ENCODE data around the gene SOX5.

Gene SOX5

DNA sequence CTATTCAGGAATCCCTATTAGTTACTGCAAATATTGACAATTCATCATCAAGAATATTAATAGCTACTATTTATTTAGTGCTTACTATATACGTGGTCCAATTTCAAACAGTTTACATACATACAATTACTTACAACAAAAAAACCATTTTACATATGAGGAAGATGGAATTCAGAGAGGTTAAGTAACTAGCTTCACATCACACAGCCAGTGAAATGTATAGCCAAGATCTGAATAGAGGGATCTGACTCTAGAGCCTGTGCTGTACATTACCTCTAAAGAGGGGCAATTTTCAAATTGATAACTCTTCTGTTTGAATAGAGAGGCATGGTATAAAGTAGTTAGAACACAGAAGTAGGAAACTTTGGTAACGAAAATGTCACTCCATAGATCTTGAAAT lies 18.3 kb downstream of the SOX5 start:
- H3K4me3 Mint-ChIP-seq: no peak overlapping the region
- no peaks in the 10 kb centered on the region for H3K4me1 Mint-ChIP-seq
- ATAC-seq (no peak), DNase-seq (no peak)
- H3K9me3 Mint-ChIP-seq: no peaks in the 10 kb centered on the region
- H3K27ac Mint-ChIP-seq: no peak overlapping the region
- H3K27me3 Mint-ChIP-seq: no peaks in the 10 kb centered on the region

GRCh38 chr12:23930599-23930998 lies 18.9 kb downstream of the SOX5 start:
- ATAC-seq (no peak), DNase-seq (no peak)
- H3K27me3 Mint-ChIP-seq: no peaks in the 10 kb centered on the region
- H3K9me3 Mint-ChIP-seq: no peaks in the 10 kb centered on the region
- H3K4me3 Mint-ChIP-seq: no peak overlapping the region
- H3K27ac Mint-ChIP-seq: no peak overlapping the region
- H3K4me1 Mint-ChIP-seq: no peaks in the 10 kb centered on the region

DNA sequence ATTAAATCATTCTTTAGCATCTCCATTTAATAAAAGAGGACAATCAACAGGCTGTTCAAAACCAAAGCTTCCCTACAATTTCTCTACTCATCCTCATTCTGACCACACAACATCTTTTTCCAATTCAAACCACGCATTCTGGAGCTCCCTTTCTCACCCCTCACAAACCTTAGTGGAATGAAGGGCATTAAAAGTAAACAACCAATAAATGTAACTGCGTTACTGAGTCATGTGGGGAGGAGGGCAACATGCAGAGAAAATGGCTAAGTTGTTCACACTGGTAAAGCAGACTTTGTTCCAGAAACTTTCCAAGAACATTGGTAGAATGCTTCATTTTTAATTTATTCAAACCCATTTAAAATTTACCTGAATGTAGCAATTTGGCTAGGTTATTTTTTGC lies 19.6 kb downstream of the SOX5 start:
- DNase-seq: no peak
- H3K27ac Mint-ChIP-seq: no peak overlapping the region
- H3K27me3 Mint-ChIP-seq: no peaks in the 10 kb centered on the region
- H3K9me3 Mint-ChIP-seq: no peaks in the 10 kb centered on the region
- H3K4me1 Mint-ChIP-seq: no peaks in the 10 kb centered on the region
- no peak overlapping the region for H3K4me3 Mint-ChIP-seq
- ATAC-seq: no peak

DNA sequence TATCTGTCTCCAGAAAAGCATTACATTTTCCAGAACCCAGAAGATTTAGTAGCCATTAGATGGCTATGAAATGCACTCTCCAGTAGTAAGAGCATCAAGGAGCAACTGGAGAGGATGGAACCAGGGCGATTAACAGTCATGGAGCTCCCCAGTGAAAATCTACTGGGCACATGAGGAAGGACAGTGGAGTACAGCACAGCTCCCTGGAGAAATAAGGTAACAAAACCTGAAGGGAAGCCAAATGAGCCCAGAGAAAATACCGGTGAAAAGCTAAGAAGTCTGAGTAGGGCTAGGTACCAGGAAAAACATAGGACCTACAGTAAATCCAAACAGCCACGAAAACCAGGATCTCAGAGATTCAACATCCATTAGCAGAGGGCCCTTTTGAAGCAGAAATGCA lies 21.6 kb downstream of the SOX5 start:
- H3K27me3 Mint-ChIP-seq: no peaks in the 10 kb centered on the region
- DNase-seq (no peak), ATAC-seq (no peak)
- H3K4me3 Mint-ChIP-seq: no peak overlapping the region
- H3K27ac Mint-ChIP-seq: no peak overlapping the region
- H3K4me1 Mint-ChIP-seq: no peaks in the 10 kb centered on the region
- H3K9me3 Mint-ChIP-seq: no peaks in the 10 kb centered on the region

DNA sequence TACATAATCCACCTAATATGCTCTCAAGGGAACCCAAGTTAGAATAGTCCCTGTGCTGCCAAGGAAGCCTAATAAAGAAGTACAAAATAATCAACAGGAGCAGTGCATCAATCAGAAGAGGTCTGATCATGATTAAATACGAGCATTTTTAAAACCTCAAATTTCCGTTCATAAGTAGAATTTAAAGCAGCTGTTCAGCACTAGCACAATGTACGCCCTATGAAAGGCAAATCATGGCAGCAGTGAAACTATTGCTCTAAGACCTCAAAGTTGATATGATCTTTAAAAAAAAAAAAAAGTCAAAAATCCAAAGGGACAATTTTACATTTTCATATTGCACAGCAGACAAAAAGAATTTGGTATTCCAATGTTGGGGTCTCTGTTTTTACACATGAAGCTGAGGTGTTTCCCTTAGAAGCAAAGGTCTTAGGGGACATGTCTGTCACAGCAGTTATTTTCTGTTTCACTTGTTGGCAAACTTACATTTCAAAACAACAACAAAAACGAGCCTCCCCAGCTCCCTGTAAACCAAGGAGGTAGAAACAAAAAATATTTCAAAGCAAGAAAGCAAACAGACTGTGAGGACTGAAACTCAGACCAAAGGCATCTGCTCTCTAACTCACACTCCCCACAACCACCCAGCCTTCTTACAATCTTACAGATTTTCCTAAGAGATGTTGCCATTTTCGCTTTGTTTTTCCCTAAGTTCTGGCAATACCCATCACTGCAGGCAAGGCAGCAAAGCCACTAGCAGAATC lies 28.2 kb downstream of the SOX5 start:
- no peaks in the 10 kb centered on the region for H3K4me1 Mint-ChIP-seq
- no peak for ATAC-seq

GRCh38 chr12:23911574-23911973 lies 37.9 kb downstream of the SOX5 start:
- H3K27me3 Mint-ChIP-seq: no peaks in the 10 kb centered on the region
- H3K4me3 Mint-ChIP-seq: no peak overlapping the region
- H3K9me3 Mint-ChIP-seq: peaks cover 0 to 4% of the 10 kb centered on the region in 2 donors
- DNase-seq (no peak), ATAC-seq (no peak)
- no peaks in the 10 kb centered on the region for H3K4me1 Mint-ChIP-seq
- no peak overlapping the region for H3K27ac Mint-ChIP-seq

More for the DNA sequence above, 28.2 kb downstream of the SOX5 start:
- no peaks in the 10 kb centered on the region for H3K9me3 Mint-ChIP-seq
- H3K4me3 Mint-ChIP-seq: no peak overlapping the region
- no peak overlapping the region for H3K27ac Mint-ChIP-seq
- H3K27me3 Mint-ChIP-seq: no peaks in the 10 kb centered on the region
- no peak for DNase-seq

DNA sequence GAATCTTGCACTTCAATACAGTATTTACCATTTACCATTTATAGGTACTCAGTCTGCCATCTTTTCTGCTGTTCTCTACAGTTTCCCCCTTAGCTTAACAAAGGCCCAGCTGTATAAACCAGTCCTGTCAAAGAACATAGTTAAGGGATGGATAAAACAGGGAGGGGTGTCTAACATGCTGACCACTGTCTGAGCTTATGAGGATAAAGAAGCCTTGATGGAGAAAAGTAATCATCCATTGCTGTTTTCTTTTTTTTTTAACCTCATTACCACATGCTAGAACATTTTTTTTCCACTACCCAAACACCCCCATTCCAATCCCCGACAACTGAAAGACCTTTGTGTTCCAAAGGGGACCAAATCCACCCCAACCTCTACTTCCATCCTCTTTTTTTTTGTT lies 39.9 kb downstream of the SOX5 start:
- H3K9me3 Mint-ChIP-seq: peaks cover 0 to 4% of the 10 kb centered on the region in 2 donors
- no peak for ATAC-seq
- DNase-seq: no peak
- no peak overlapping the region for H3K4me3 Mint-ChIP-seq
- H3K27me3 Mint-ChIP-seq: no peaks in the 10 kb centered on the region
- H3K4me1 Mint-ChIP-seq: no peaks in the 10 kb centered on the region
- H3K27ac Mint-ChIP-seq: no peak overlapping the region

- Mint-ChIP-seq H3K27me3 (no peaks in the 10 kb centered on the region), H3K4me3 (no peak overlapping the region), H3K4me1 (no peaks in the 10 kb centered on the region), H3K27ac (no peak overlapping the region), H3K9me3 (peaks cover 0 to 4% of the 10 kb centered on the region in 2 donors)
- ATAC-seq: no peak
- DNase-seq: no peak
Measured at GRCh38 chr12:23906329-23906728, 43.1 kb downstream of the SOX5 start.

- H3K27ac Mint-ChIP-seq: no peak overlapping the region
- ATAC-seq (no peak), DNase-seq (no peak)
- H3K4me1 Mint-ChIP-seq: no peaks in the 10 kb centered on the region
- no peaks in the 10 kb centered on the region for H3K27me3 Mint-ChIP-seq
- no peak overlapping the region for H3K4me3 Mint-ChIP-seq
- H3K9me3 Mint-ChIP-seq: no peaks in the 10 kb centered on the region
Measured at GRCh38 chr12:23899434-23899833, 50.0 kb downstream of the SOX5 start.

- no peak for DNase-seq
- H3K4me1 Mint-ChIP-seq: no peaks in the 10 kb centered on the region
- H3K4me3 Mint-ChIP-seq: no peak overlapping the region
- no peak overlapping the region for H3K27ac Mint-ChIP-seq
- H3K9me3 Mint-ChIP-seq: no peaks in the 10 kb centered on the region
- no peaks in the 10 kb centered on the region for H3K27me3 Mint-ChIP-seq
- ATAC-seq: no peak
Measured at GRCh38 chr12:23898121-23898520, 51.3 kb downstream of the SOX5 start.

GRCh38 chr12:23895792-23896218 lies 53.7 kb downstream of the SOX5 start:
- Mint-ChIP-seq H3K9me3 (no peaks in the 10 kb centered on the region), H3K27me3 (no peaks in the 10 kb centered on the region), H3K4me1 (no peaks in the 10 kb centered on the region), H3K27ac (no peak overlapping the region), H3K4me3 (no peak overlapping the region)
- DNase-seq: no peak
- no peak for ATAC-seq

DNA sequence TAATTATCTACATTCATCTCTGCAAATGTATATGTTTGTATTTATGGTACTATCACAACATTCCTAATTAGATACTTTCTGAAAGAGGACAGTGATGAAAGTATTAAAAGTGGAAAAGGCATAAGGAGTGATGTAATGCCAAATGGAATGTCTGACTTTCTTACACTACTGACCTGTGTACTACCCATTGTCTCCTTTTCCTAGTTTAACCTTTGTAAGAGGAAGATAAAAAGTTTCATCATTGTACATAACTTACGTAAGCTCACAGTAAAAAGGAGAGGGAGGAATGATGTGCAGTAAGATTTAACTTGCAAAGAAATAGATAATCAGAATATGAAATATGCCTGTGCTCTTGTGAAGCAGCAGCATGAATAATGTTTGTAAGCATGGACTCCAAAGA lies 55.9 kb downstream of the SOX5 start:
- no peaks in the 10 kb centered on the region for H3K9me3 Mint-ChIP-seq
- no peak for ATAC-seq

DNA sequence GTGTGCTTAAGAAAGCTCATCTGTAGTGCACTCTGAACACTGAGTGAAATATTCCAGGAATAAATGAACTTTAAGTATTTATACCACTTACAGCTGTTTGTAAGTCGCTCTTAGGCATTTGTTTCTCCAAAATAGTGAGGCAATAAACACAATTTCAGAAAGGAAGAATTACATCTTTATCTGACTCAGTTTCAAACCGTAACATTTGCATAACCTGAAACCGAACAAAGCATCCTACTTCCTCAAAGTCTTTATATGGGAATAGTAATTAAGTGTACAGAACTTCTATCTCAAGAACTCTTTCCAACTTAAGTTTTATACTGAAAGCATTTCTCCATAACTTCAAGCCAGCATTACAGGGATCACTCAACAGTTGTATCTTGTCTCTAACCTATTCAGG lies 58.4 kb downstream of the SOX5 start:
- no peaks in the 10 kb centered on the region for H3K4me1 Mint-ChIP-seq
- no peaks in the 10 kb centered on the region for H3K9me3 Mint-ChIP-seq
- H3K27me3 Mint-ChIP-seq: no peaks in the 10 kb centered on the region
- no peak for ATAC-seq
- H3K27ac Mint-ChIP-seq: no peak overlapping the region
- no peak for DNase-seq
- no peak overlapping the region for H3K4me3 Mint-ChIP-seq

More for the DNA sequence above, 55.9 kb downstream of the SOX5 start:
- Mint-ChIP-seq H3K4me3 (no peak overlapping the region), H3K4me1 (no peaks in the 10 kb centered on the region), H3K27me3 (no peaks in the 10 kb centered on the region), H3K27ac (no peak overlapping the region)
- no peak for DNase-seq

DNA sequence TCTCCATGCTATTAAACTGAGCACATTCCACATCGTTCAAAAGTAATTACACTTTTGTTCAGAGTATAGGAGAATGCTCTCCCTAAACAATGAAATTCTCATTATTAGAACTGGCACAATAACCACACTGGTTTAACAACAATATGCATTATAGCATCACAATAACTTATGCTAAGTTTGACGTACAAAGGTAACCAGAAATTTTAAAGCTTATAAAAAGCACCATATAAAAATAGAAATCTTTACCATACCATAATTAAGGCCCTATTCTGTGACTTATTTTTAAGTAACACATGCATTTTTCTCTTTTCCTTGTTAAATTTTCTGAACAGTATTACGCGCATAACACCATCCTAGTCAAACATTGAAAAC lies 60.4 kb downstream of the SOX5 start:
- no peaks in the 10 kb centered on the region for H3K9me3 Mint-ChIP-seq
- H3K4me3 Mint-ChIP-seq: no peak overlapping the region
- no peaks in the 10 kb centered on the region for H3K4me1 Mint-ChIP-seq
- ATAC-seq (no peak), DNase-seq (no peak)
- H3K27ac Mint-ChIP-seq: no peak overlapping the region
- H3K27me3 Mint-ChIP-seq: no peaks in the 10 kb centered on the region

DNA sequence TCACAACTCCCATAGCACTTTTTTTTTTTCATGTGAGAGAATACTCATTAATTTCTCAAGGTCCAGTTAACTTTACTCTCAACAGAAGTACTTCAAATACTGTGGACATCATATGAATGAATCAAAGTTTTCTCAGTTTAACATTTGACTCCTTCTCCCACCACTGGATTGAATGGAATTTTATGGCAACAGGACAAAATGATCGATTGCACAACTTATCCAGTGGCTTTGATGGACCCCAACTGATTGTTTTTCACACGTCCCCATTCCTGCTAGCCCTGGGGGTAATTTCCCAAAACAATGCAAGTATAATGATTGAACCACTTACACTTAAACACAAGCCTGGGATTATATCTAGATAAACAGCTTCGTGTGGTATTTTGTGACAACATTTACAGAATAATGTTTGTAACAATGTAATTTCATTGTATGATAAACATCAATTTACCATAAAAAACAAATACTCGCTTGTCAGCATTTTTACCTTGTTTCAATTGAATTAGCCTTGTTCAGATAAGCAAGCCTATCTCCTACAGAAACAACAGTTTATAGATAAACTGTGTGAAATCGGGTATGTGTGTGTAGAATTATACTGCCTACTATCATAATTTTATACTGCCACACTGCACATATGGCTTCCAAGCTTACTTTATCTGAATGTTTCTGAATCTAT lies 60.9 kb downstream of the SOX5 start:
- no peaks in the 10 kb centered on the region for H3K9me3 Mint-ChIP-seq
- ATAC-seq: no peak
- no peak overlapping the region for H3K4me3 Mint-ChIP-seq
- no peak for DNase-seq
- no peaks in the 10 kb centered on the region for H3K4me1 Mint-ChIP-seq
- no peak overlapping the region for H3K27ac Mint-ChIP-seq
- no peaks in the 10 kb centered on the region for H3K27me3 Mint-ChIP-seq

DNA sequence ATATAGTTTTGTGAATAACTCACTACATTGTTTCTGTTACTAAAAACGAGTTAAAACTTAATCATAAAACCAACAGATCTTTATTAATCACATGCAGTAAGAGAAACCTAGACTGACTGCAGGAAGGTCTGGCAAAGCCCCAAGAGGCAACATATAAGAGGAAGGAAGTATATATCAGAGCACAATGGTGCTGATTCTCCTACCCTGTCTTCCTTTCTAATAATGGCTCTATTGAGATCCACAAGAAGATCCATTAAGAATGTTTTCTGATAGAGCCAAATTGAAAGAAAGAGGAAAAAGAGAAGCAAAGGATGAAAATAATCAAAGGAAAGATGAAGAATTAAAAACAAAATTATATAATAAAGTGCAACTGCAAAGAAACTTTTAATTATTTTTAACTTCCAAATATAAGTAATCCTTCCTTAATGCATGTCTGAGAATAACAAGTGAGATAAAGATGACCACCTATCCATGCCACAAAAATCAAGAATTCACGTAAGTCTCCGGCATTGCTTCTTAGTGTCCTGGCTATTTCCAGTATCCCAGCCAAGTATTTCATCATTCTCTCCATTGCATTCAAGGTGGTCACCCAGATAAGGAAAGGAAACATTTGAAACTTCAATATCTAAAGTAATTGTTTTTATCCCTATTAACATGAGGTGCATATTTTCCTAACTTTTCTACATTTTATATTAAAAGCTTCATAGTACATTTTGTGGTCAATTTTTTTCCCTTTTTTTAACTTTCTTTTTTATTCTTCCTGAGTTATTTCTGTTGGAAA lies 62.2 kb downstream of the SOX5 start:
- no peaks in the 10 kb centered on the region for H3K9me3 Mint-ChIP-seq

More for the DNA sequence above, 62.2 kb downstream of the SOX5 start:
- Mint-ChIP-seq H3K4me3 (no peak overlapping the region), H3K27ac (no peak overlapping the region), H3K4me1 (no peaks in the 10 kb centered on the region), H3K27me3 (no peaks in the 10 kb centered on the region)
- no peak for ATAC-seq
- no peak for DNase-seq

Measured in stimulated activated naive CD8-positive, alpha-beta T cell treated with anti-CD3 and anti-CD28 coated beads, Interleukin-15, amount 100 ng/mL, for 72 hours (primary cell).